Activated CD8-positive, alpha-beta T cell treated with anti-CD3 and anti-CD28 coated beads for 36 hours (primary cell): ENCODE results near the gene CAPN5. TPM values are rescaled to one million over a fixed set of nuclear protein-coding genes. Genes with fewer than 3 reads are reported as not detected.

Source experiments
- ATAC-seq: fragments of 200-7000 bp; cut with Tn5 transposase; one replicate; pipeline ENCODE4 v1.10.0; 2021; ENCODE audit warnings: mild to moderate bottlenecking, moderate library complexity
- CTCF ChIA-PET: fragments of 350-600 bp; sonication (Branson Sonifier 250); formaldehyde crosslinking; loops from one replicate; lab custom pipeline; 2021; ENCODE audit warnings: antibody characterized with exemption; lab: Charles Lee
- POLR2A ChIA-PET: fragments of 350-600 bp; sonication (Branson Sonifier 250); formaldehyde crosslinking; loops from one replicate; lab custom pipeline; 2021; ENCODE audit warnings: antibody characterized with exemption; lab: Charles Lee
- DNase-seq: peaks from one replicate; pipeline ENCODE4 v3.0.0-alpha.2; 2020
- H3K27ac Mint-ChIP-seq: one replicate; pipeline ENCODE4 v1.8.0; 2021; ENCODE audit warnings: mild to moderate bottlenecking, mixed read lengths
- H3K27me3 Mint-ChIP-seq: one replicate; pipeline ENCODE4 v1.8.0; 2021; ENCODE audit warnings: mixed read lengths
- H3K36me3 Mint-ChIP-seq: one replicate; pipeline ENCODE4 v1.8.0; 2021; ENCODE audit warnings: low read depth, mixed read lengths
- H3K4me1 Mint-ChIP-seq: one replicate; pipeline ENCODE4 v1.8.0; 2021; ENCODE audit warnings: low read depth, mixed read lengths
- H3K4me3 Mint-ChIP-seq: one replicate; pipeline ENCODE4 v1.8.0; 2021; ENCODE audit warnings: mild to moderate bottlenecking, moderate library complexity, mixed read lengths
- H3K9me3 Mint-ChIP-seq: one replicate; pipeline ENCODE4 v1.8.0; 2021; ENCODE audit warnings: mixed read lengths
- CTCF ChIP-seq: fragments of 200-600 bp; IDR thresholded peaks from one replicate; pipeline ENCODE4 v1.8.0; 2022; ENCODE audit warnings: antibody characterized with exemption, mild to moderate bottlenecking
- intact Hi-C: fragments of 100-400 bp; cut with micrococcal nuclease; formaldehyde crosslinking; loops from one replicate; pipeline ENCODE4 v1.10.0; 2022
- total RNA-seq, 2 experiments: library from RNA; stranded (reverse); gene quantifications; one replicate each; pipeline ENCODE4 v1.2.3, GENCODE V29; 2021

Gene CAPN5
- total RNA-seq, 2 experiments from 2014 or later, result 1.6 to 2.2 TPM

- Mint-ChIP-seq H3K36me3 (no peaks in the 10 kb centered on the region), H3K27ac (no peak overlapping the region), H3K27me3 (no peaks in the 10 kb centered on the region), H3K4me3 (no peak overlapping the region), H3K9me3 (no peaks in the 10 kb centered on the region), H3K4me1 (no peaks in the 10 kb centered on the region)
- no peak for TF ChIP-seq CTCF
- intact Hi-C loops, result no loop called here
- POLR2A ChIA-PET, result no interaction called here
- no peak for DNase-seq
- CTCF ChIA-PET, result interaction anchor here (1.5 kb wide), 1 partner anchor 12 kb away, joined by 5 read pairs; no protein-coding TSS in a partner anchor
- no peak for ATAC-seq
These were observed 108.5 kb downstream of the CAPN5 start for GRCh38 chr11:77175021-77175842.

Other genes starting within 250 kb of the CAPN5 start
- gene ACER3, start 206.1 kb upstream of the CAPN5 start, total RNA-seq, result 10 to 100 TPM; 10.0 to 10.2 TPM
- gene B3GNT6, start 32.6 kb upstream of the CAPN5 start, total RNA-seq, result not detected
- gene OMP, start 35.9 kb downstream of the CAPN5 start, total RNA-seq, result not detected
- gene MYO7A, start 61.3 kb downstream of the CAPN5 start, total RNA-seq, result under 1 TPM; 0.09 to 0.14 TPM
- gene GDPD4, start 234.7 kb downstream of the CAPN5 start, total RNA-seq, result not detected